OCI-M2 (cell line): Measurements from ENCODE around the gene CDH18.

Experiments used
- DNase-seq: peaks from one replicate; lab custom pipeline; 2025; ENCODE audit not compliant: unreplicated experiment; lab: John Stamatoyannopoulos, UW

Gene CDH18

DNA sequence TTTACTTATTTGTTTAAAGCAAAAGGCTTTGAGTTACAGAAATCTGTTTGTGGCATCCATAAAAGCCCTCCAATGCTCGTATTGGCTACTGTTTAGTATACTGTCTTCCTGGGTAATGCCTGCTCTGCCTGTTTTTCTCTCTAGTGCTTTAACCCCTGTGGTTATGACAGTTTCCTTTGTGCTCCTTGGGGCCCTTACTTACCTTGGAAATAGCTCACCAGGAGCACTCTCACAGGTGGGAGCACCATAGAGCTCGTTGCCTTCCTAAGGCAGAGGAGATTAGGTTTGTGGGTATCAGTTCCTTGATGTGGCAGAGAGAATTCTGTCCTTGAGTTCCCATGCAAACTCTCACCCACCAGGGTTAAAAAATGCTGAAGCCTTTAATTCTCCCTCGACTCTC, 242.8 kb downstream of the CDH18 start:
- DNase-seq = no peak

DNA sequence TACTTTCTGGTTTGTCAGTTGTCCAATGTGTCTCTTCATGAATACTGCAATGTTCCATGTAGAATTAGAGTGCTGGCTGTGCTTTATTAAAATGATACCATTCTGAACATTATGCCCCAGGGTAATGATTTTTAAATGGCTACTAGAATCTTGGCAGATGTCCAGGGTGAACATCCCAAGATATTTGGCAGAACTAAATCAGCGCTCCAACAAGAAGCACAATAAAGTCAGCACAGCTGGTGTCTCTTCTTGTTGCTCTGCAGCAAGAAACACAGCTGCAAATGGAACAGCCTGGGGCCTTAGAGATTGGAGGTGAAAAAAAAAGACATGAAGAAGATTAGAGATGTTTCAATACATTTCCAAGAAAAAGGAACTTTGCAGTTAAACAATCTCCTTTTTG, 248.3 kb downstream of the CDH18 start:
- no peak for DNase-seq

DNA sequence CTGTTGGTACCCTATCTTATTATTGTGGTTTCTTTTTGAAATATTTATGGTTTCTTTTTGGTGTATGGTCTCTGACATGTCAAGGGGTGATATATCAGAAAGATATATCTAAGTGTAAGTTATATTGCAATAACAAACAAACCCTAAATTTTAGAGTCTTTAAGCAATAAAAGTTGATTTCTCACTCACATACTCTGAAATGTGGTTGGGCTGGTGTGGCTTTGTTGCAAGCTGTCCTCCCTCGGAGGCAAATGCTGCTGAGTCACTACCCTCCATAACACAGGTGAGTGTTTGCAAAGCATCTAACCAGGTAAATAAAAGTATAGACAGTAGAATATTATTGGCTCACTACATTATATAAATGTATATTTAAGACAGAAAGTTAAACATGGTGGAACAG, 253.2 kb downstream of the CDH18 start:
- DNase-seq = no peak

DNA sequence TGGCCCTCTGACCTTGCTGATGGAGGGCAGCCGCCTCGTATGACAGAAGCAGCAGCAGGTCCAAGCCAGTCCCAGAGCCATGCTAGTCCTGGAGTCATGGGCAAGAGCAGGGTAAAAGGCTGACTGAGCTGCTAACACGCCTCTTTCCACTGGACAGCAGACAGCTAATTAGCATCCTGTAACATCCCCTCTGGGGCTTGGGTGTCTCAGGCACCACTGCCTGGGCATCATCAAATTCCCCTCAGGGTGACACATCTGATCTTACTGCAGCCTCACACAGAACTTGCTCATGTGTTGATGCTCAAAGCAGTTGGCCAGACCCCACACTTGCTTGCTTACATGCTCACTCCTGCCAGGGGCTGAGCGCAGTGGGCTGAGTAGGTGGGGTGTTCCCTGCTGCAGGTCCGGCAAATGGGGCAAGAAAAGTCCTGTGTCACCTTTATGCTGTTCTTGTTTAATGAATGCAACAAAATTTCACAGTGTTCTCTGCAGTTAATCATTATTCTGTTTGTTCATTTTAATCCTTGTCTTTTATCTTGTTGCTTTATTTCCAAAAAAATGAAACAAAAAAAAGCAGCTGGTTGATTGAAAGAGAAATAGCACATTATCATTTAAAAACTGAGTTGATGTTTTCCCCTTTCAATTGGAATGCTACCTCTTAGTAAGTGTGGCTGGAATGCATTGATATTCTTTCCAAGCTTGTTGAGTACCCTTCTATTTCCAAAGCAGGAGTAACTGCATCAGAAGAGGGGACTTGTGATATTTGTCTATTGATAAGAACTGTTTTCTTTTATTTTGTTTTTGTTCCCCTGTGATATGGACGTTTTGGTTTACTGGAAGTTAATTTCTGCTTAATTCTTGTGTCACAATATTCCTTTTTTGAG, 254.1 kb downstream of the CDH18 start:
- no peak for DNase-seq

DNA sequence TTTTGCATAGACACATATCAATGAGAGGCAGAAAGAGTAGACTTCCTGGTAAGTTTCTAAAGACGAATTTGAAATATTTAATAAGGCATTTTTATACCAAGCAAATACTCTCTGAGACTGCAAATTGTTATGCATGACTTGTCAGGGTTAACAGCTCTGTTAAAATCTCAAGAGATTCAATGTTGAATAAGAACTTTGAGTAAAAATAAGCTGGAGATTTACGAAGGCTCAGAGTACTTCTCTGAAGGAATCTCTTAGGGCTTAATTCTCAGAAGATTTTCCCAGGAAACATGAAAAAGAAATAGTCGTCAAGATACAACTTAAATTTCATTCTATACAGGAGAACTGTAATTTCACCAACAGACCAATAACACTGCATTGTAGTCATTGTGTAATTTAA, 259.4 kb downstream of the CDH18 start:
- DNase-seq = no peak

DNA sequence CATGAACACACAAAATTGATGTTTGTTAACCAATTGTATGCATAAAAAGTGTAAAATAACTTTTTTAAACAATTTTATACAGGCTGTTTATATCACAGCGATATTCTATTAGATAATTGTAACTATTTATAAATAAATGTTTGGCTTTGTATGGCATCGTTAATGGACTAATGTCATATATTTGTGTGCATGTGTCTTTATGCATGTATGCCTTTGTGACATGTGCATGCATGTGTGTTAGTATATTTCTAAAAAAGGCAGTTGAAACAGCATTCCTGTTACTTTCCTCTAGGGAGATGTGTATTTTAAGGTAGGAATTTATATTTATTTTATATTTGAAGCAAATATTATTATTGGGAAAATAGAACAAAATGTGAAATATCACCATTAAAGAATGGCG, 268.9 kb downstream of the CDH18 start:
- DNase-seq = no peak

DNA sequence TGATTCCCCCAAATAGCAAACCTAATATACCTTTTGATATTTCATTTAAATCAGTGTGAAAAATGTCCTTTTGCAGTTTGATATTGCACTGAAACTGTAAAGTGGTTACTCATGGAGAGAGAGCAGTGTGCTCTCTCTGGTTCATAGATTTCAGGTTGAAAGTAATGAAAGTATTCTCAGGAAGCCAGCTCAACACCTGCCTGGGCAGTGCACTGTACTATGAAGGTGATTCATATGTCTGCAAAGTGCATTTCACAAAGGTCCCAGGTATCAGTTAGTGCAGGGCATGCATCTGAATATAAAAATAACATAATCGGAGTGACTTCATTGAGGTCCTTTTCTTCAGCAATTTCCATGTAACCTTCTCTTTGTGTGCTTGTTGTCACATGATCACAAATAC, 274.3 kb downstream of the CDH18 start:
- DNase-seq = no peak

DNA sequence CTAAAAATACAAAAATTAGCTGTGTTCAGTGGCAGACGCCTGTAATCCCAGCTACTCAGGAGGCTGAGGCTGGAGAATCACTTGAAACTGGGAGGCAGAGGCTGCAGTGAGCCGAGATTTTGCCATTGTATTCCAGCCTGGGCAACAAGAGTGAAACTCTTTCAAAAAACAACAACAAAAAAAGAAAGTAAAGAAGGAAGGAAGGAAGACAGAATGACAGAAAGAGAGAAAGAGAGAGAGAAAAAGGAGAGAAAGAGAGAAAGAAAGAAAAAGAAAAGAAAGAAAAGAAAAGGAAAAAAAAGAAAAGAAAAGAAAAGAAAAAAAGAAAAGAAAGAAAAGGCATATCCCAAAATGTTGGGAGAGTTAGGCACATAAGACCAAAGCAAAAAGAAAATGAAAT, 278.6 kb downstream of the CDH18 start:
- DNase-seq = no peak

DNA sequence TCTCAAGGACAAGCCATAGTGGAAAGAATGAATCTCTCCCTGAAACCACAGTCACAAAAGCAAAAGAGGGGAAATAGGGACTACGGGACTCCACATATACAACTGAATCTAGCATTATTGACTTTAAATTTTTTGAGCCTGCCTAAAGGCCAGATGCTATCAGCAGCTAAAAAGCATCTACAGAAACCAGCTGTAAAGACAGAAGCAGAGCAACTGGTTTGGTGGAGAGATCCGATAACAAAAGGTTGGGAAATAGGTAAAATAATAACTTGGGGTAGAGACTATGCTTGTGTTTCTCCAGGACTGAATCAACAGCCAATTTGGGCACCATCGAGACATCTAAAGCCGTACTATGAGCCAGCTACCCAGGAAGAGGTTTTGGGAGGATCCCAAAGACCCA, 281.2 kb downstream of the CDH18 start:
- DNase-seq = no peak

DNA sequence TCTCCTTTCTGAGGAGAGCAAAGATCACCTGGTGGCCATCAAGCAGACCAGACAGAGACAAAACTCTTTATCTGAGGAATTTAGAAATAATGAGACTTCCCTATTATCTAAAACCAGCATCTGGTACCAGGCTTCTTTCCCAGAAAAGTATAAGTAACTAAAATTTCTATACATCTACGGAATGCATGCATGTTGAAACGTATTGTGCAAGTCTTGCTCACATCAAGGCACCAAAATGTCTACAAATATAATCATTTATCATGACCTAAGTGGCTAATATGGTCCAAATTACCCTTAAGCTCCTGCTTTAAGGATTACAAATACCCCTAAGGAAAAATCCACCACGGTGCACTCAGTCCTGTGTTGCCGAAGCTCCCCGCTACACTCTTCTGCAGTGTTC, 286.3 kb downstream of the CDH18 start:
- DNase-seq = no peak

DNA sequence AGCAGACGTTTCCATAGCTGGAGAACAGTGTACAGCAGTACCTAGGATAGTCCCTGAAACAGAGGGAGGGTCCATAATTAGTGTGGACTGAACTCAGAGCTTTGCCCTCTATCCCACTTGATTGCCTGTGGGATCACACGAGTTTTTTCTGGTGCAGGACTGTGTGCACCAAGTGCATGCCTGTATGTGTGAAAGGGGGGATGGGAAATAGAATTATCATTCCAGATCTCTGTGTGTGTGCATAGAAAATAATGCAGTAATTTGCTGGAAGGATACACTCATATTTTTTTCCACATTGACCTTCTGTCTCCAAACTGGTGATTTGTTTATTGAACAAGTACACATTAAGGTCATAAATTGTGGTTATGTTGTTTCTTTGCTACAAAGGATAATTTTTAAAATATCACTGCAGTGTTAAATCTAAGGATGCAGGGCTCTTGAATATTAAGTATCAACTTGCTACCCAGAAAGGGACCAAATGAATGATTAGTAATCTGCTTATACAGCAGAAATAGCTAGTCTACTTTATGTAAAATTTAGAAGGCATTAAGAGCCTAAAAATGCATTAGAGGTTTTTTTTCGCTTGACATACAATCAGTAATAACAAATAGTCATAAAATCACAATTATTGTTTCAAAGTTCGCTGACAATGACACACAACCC, 292.9 kb downstream of the CDH18 start:
- no peak for DNase-seq

DNA sequence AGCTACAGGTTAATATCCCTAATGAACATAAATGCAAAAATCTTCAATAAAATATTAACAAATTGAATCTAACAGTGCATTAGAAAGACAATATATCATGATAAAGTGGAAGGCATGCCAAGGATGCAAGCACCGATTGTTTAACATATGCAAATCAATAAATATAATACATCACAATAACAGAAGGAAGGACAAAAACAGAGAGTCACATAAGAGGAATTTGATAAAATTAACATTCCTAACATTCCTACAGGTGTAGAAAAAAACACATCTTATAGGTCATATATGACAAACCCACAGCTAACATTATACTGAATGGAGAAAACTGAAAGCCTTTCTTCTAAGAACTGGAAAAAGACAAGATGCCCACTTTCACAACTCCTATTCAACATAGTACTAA, 297.0 kb downstream of the CDH18 start:
- no peak for DNase-seq

DNA sequence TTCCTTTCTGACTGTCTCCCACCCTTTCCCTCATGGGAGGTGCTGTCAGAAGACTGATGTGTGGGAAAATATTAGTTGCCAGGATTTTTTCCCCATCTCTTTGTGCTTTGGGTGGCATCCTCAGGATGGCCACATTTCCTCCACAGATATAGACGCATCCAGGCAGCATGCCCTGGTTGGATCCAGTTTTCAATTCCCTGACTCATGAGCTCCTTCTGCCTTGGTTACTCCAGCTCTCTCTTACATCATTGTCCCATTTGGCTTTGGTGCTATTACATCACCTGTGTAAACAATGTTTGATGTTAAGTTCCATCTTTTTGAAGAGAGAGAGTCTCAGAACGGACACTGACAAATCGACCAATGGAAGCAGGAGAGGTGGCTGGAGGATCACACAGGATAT, 302.5 kb downstream of the CDH18 start:
- no peak for DNase-seq

DNA sequence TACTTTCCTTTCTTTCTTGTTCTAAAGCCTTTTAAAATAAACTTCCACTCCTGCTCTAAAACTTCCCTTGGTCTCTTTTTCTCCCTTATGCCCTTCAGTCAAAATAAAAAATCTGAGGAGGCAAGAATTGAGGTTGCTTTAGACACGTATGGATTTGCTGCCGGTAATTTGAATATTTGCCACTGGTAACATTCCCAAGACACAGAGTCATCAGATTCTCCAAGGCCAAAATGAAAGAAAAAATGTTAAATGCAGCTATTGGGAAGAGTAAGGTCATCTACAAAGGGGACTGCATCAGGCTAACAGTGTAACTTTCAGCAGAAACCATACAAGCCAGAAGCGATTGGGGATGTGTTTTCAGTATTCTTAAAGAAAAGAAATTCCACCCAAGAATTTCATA, 311.1 kb downstream of the CDH18 start:
- no peak for DNase-seq

DNA sequence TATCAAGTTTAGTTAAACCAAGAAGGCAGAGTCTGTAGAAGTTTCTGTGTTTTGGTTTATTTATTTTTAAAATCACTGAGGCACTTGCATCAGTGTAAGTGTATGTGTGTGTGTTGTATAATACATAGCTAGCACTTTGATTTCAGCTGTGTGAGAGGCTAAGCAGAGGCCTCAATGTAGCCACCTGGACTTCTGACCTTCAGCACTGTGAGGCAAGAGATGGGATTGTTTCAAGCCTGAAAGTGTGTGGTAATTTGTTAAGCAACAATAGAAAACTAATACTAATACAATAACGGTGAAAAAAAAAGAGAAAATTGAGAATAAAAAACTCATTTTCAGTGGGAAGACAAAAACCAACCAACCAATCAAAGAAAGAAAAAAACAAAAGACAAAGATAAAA, 327.3 kb downstream of the CDH18 start:
- no peak for DNase-seq

DNA sequence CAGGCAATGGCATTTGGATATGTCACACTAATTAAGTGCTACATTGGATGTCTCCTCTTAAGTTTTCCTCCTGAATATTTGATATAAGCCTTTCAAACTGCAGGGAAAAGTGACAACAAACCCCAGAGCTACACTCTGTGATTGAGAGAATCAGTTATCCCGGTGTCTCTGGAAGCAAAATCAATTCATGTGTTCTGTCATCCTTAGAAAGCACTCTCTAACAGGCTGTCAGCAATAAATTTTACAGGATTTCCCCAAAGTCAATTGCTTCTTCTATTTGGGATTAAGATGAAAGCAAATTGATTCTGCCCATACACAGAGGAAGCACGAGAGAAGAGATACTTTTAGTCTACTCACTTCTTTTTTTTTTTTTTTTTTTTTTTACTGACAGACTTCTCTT, 332.4 kb downstream of the CDH18 start:
- no peak for DNase-seq

DNA sequence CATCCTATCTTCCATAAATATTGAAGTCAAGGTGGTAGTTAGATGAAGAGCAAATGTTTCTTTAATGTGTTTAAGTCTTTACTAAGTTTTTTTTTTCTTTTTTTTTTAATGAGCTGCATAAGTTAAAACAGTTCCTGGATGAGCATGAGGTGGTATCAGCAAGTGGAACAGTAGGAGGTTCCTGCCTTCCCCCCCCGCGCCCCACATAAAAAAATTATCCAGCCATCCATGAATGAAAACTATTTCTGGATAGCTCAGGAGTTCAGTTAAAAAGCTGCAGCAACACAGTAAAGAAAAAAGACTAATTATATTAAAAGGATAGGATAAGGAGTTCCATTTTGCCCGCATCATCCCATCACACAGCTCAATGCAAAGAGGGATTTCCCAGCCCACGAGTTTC, 349.5 kb downstream of the CDH18 start:
- DNase-seq = no peak

DNA sequence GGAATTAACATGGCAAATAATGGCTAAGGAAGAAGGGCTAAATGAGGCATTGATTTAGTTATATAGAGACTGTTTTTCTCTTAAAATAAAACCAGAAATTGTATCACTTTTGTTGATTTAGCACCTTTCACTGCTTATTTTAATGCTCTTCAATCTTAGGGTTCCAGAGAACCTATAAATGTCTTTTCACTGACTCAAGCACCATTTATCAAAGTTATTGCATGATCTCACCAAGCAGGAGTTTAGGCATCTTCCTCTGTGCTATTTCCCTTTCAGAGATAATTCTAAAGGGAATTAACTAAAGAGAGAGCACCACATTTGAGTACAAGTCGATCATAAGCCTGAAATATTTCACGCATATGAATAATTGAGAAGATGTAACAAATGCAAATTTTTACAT, 357.1 kb downstream of the CDH18 start:
- DNase-seq = no peak

DNA sequence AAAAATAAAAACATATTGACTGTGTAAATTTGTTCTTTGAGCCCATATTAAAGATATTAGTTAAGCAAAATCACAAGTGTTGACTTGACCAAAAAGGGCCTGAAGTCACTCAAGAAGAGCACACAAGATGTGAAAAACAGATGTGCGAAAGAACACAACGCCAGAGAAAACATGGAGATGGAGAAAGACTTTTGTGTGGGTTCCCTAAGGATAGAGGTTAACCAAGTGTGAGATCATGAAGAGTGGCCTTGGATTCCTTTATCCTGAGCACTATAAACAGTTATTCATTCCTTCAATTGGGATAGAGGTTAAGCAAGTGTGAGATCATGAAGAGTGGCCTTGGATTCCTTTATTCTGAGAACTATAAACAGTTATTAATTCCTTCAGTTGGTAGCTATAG, 361.8 kb downstream of the CDH18 start:
- DNase-seq = no peak

DNA sequence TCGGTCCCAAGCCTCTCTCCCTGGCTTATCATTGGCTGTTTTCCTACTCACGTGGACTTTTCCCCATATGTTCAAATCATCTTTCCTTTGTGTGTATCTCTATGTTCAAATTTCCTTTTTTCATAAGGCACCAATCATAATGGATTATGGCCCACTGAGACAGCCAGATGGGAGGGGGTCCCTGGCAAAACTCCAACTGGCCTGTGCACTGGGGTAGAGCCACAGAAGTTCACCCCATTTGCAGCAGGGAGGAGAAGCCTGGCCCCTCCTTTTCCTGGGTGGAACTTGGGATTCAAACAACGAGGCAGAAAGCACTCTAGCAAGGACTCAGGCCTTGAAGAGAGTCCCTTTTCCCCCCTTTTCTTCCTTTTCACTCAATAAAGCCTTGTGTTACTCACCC, 362.4 kb downstream of the CDH18 start:
- no peak for DNase-seq

DNA sequence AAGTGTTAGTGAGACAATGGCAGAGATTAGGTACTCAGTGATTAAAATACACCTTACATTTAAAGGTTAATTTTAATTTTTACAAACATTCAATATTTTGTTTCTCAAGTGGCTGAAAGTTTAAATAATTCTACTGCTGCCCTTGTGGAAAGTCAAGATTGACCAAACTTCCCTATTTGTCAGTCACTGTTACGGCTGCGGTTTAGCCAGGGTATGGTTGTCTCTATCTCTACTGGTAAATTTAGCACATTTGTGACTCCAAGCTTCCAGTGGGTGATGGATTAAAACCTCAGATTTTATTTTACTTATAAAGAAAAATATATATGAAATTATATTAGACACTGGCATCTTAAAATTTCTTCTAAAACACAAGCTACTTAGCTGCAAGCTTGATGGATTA, 368.4 kb downstream of the CDH18 start:
- DNase-seq = no peak

DNA sequence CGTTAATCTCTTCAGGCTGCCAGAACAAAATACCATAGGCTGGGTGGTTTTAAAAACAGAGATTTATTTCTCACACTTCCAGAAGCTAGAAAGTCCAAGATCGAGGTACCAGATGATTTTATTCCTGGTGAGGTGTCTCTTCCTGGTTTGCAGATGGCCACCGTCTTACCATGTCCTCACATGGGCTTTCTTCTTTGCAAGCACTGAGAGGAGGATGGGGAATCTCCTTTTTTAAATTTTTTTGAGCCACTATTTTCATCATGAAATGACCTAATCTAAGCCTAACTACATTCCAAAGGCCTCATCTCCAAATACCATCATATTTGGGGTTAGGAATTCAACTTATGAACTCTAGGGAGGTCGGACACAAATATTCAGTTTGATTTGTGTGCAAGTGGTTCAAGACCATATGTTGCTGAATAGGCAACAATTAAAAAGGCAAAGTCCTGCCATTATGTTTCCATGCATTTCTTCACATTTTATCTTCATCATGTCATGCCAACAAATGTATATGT, 371.2 kb downstream of the CDH18 start:
- no peak for DNase-seq

DNA sequence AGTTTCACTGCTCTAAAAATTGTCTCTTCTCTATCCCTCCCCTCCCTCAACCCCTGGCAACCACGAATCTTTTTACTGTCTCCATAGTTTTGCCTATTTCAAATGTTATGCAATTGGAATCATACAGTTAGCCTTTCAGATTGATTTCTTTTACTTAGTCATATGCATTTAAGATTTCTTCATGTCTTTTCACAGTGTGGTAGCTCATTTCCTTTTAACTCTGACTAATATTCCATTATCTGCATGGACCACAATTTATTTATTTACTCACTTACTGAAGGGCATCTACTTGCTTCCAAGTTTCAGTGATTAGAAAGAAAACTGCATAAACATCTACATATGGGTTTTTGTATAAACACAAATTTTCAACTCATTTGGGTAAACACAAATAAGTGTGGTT, 372.3 kb downstream of the CDH18 start:
- DNase-seq = no peak
